ENCODE data around the gene MYCL.
A peak's percentile ranks its signal among the peaks of the same experiment; 100 is the strongest.

Gene MYCL

DNA sequence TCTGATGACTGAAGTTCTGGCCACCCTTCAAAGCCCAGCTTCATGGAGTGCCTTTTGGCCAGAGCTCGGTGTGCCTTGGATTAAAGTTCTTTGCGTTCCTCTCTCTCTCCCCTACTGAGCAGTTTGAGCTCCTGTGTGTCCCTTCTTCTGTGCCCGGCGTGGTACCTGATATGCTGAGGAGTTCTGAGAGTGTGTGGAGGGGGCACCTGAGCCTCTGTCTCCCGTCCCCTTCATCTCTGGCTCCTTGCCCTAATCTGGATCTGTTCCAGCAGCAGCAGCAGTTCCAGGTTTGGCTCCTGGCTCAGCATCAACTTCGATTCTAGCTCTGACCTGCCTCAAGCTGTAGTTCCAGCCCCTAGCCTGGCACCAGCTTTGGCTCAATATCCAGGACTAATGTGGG, 25.1 kb upstream of the MYCL start:
- ChIA-PET POLR2A (interaction anchor here (0.5 to 1.0 kb wide), 2 partner anchors 113 to 119 kb away, joined by 3 read pairs; partner anchors contain the start of gene CAP1), CTCF (interaction anchor here (0.6 to 4.4 kb wide), 4 partner anchors 25 to 388 kb away, joined by 3 to 26 read pairs (median 7); partner anchors contain the start of gene MYCL)
- Histone ChIP-seq H3K9me3 (ENCODE audit: control insufficient read depth, insufficient read depth, low read depth, low read length) (no peaks in the 10 kb centered on the region), H3K36me3 (ENCODE audit: control insufficient read depth in 2 of 2, insufficient read depth in 1 of 2, low read length in 2 of 2) (no peaks in the 10 kb centered on the region), H3K4me3 (ENCODE audit: low read depth, low read length) (no peak overlapping the region), H3K27ac (ENCODE audit: extremely low read depth, low read depth, low read length) (no peak overlapping the region), H3K4me1 (ENCODE audit: control insufficient read depth, insufficient read depth, low read length) (no peaks in the 10 kb centered on the region)
- TF ChIP-seq ZNF692 (tag by site-specific recombination; IDR thresholded peaks at IDR 0.05) (no peak), ZNF169 (tag by site-specific recombination; IDR thresholded peaks at IDR 0.05) (no peak), ZNF211 (tag by site-specific recombination; IDR thresholded peaks at IDR 0.05; ENCODE audit: low read depth) (no peak), ZIC2 (tag by site-specific recombination; IDR thresholded peaks at IDR 0.05) (0 out of 2 replicates have a peak, but pooled peaks have one; percentile 6), MEIS1 (CRISPR knock-in tag; IDR thresholded peaks at IDR 0.05; ENCODE audit: borderline replicate concordance) (no peak), ZBTB17 (tag by site-specific recombination; IDR thresholded peaks at IDR 0.05) (0 out of 2 replicates have a peak, but pooled peaks have one; percentile 8), ZNF791 (tag by site-specific recombination; IDR thresholded peaks at IDR 0.05) (no peak), ZNF555 (tag by site-specific recombination; conservative IDR thresholded peaks at IDR 0.05) (no peak)

GRCh38 chr1:39926343-39926793, 24.7 kb upstream of the MYCL start:
- ChIA-PET CTCF (interaction anchor here (0.6 to 4.4 kb wide), 3 partner anchors 8 to 106 kb away, joined by 3 to 26 read pairs (median 10); no protein-coding TSS in a partner anchor), POLR2A (interaction anchor here (1.0 to 1.1 kb wide), 2 partner anchors 29 to 114 kb away, joined by 3 to 4 read pairs; partner anchors contain the start of gene CAP1)
- TF ChIP-seq ZNF394 (tag by site-specific recombination; IDR thresholded peaks at IDR 0.05; ENCODE audit: borderline replicate concordance) (no peak), REST (tag by site-specific recombination; IDR thresholded peaks at IDR 0.05) (no peak), ZNF274 (IDR thresholded peaks at IDR 0.05; ENCODE audit: low read length) (no peak), ZNF274 (tag by site-specific recombination; IDR thresholded peaks at IDR 0.05; ENCODE audit: borderline replicate concordance) (no peak), BCL11A (tag by site-specific recombination; IDR thresholded peaks at IDR 0.05; ENCODE audit: low read depth) (no peak), ZNF37A (tag by site-specific recombination; IDR thresholded peaks at IDR 0.05) (no peak), MZF1 (tag by site-specific recombination; IDR thresholded peaks at IDR 0.05; ENCODE audit: borderline replicate concordance) (no peak), ZNF302 (tag by site-specific recombination; IDR thresholded peaks at IDR 0.05; ENCODE audit: low read depth) (no peak), ZNF600 (tag by site-specific recombination; IDR thresholded peaks at IDR 0.05) (peak; percentile 70; the same call in 1 of the 2 replicates), ZNF416 (tag by site-specific recombination; IDR thresholded peaks at IDR 0.05) (no peak), ZNF354C (tag by site-specific recombination; IDR thresholded peaks at IDR 0.05; ENCODE audit: borderline replicate concordance, low read depth) (no peak), ZNF121 (tag by site-specific recombination; IDR thresholded peaks at IDR 0.05) (no peak), SCRT1 (tag by site-specific recombination; IDR thresholded peaks at IDR 0.05; ENCODE audit: borderline replicate concordance) (no peak)
- TF ChIP-seq, protein P1, sequence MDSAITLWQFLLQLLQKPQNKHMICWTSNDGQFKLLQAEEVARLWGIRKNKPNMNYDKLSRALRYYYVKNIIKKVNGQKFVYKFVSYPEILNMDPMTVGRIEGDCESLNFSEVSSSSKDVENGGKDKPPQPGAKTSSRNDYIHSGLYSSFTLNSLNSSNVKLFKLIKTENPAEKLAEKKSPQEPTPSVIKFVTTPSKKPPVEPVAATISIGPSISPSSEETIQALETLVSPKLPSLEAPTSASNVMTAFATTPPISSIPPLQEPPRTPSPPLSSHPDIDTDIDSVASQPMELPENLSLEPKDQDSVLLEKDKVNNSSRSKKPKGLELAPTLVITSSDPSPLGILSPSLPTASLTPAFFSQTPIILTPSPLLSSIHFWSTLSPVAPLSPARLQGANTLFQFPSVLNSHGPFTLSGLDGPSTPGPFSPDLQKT (IDR thresholded peaks at IDR 0.05; ENCODE audit: borderline replicate concordance, low read depth, low read length) = no peak
- TF ChIP-seq, protein P2, sequence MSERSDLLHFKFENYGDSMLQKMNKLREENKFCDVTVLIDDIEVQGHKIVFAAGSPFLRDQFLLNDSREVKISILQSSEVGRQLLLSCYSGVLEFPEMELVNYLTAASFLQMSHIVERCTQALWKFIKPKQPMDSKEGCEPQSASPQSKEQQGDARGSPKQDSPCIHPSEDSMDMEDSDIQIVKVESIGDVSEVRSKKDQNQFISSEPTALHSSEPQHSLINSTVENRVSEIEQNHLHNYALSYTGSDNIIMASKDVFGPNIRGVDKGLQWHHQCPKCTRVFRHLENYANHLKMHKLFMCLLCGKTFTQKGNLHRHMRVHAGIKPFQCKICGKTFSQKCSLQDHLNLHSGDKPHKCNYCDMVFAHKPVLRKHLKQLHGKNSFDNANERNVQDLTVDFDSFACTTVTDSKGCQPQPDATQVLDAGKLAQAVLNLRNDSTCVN (tag by site-specific recombination; optimal IDR thresholded peaks at IDR 0.05) = no peak
- TF ChIP-seq, protein P3, sequence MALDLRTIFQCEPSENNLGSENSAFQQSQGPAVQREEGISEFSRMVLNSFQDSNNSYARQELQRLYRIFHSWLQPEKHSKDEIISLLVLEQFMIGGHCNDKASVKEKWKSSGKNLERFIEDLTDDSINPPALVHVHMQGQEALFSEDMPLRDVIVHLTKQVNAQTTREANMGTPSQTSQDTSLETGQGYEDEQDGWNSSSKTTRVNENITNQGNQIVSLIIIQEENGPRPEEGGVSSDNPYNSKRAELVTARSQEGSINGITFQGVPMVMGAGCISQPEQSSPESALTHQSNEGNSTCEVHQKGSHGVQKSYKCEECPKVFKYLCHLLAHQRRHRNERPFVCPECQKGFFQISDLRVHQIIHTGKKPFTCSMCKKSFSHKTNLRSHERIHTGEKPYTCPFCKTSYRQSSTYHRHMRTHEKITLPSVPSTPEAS (tag by site-specific recombination; IDR thresholded peaks at IDR 0.05) = no peak
- TF ChIP-seq, protein P4, sequence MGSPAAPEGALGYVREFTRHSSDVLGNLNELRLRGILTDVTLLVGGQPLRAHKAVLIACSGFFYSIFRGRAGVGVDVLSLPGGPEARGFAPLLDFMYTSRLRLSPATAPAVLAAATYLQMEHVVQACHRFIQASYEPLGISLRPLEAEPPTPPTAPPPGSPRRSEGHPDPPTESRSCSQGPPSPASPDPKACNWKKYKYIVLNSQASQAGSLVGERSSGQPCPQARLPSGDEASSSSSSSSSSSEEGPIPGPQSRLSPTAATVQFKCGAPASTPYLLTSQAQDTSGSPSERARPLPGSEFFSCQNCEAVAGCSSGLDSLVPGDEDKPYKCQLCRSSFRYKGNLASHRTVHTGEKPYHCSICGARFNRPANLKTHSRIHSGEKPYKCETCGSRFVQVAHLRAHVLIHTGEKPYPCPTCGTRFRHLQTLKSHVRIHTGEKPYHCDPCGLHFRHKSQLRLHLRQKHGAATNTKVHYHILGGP (tag by site-specific recombination; IDR thresholded peaks at IDR 0.05) = no peak

More at GRCh38 chr1:39926343-39926793, 24.7 kb upstream of the MYCL start:
- Histone ChIP-seq H3K36me3 (ENCODE audit: control insufficient read depth in 2 of 2, insufficient read depth in 1 of 2, low read length in 2 of 2) (no peaks in the 10 kb centered on the region), H3K4me1 (ENCODE audit: control insufficient read depth, insufficient read depth, low read length) (no peaks in the 10 kb centered on the region), H3K4me3 (ENCODE audit: low read depth, low read length) (no peak overlapping the region), H3K9me3 (ENCODE audit: control insufficient read depth, insufficient read depth, low read depth, low read length) (no peaks in the 10 kb centered on the region), H3K27ac (ENCODE audit: extremely low read depth, low read depth, low read length) (no peak overlapping the region)

All from HEK293 (cell line).